Neutrophil (primary cell): ENCODE results near the gene APBA2.

ENCODE experiments used
- H3K27ac ChIP-seq: fragments of 200-600 bp; sonication (generic); 2 replicates; pipeline ENCODE4 v1.5.1; 2016; ENCODE audit warnings: mild to moderate bottlenecking, moderate library complexity
- H3K27me3 ChIP-seq: fragments of 200-600 bp; sonication (generic); 2 replicates; pipeline ENCODE4 v1.6.0; 2016; ENCODE audit warnings: mild to moderate bottlenecking
- H3K36me3 ChIP-seq: fragments of 200-600 bp; sonication (generic); 2 replicates; pipeline ENCODE4 v1.5.1; 2017
- H3K4me1 ChIP-seq, 2 experiments: fragments of 200-600 bp in 1 of 2; sonication (generic) in 1 of 2; 1 replicate in 1 of 2; 2 replicates in 1 of 2; pipeline versions ENCODE4 v1.5.1 to v1.6.1; 2013 to 2016; ENCODE audit warnings: low read depth in 1 of 2, low read length in 1 of 2, mild to moderate bottlenecking in 1 of 2, moderate library complexity in 1 of 2; ENCODE audit not compliant: control insufficient read depth in 1 of 2, insufficient read depth in 1 of 2
- H3K4me3 ChIP-seq, 2 experiments: fragments of 200-600 bp in 1 of 2; sonication (generic) in 1 of 2; 1 replicate in 1 of 2; 2 replicates in 1 of 2; pipeline ENCODE4 v1.5.1; 2013 to 2016; ENCODE audit warnings: low read depth in 1 of 2, low read length in 1 of 2, mild to moderate bottlenecking in 1 of 2, moderate library complexity in 1 of 2
- H3K9me3 ChIP-seq: fragments of 200-600 bp; sonication (generic); 2 replicates; pipeline ENCODE4 v1.5.1; 2016
- TF ChIP-seq, protein P1 (sequence below): fragments of 200-600 bp; sonication (generic); IDR thresholded peaks from 2 replicates; pipeline ENCODE4 v1.5.1; 2016; ENCODE audit warnings: antibody characterized with exemption

Gene APBA2

GRCh38 chr15:28936481-28936881, 50.7 kb downstream of the APBA2 start:
- TF ChIP-seq, protein P1, sequence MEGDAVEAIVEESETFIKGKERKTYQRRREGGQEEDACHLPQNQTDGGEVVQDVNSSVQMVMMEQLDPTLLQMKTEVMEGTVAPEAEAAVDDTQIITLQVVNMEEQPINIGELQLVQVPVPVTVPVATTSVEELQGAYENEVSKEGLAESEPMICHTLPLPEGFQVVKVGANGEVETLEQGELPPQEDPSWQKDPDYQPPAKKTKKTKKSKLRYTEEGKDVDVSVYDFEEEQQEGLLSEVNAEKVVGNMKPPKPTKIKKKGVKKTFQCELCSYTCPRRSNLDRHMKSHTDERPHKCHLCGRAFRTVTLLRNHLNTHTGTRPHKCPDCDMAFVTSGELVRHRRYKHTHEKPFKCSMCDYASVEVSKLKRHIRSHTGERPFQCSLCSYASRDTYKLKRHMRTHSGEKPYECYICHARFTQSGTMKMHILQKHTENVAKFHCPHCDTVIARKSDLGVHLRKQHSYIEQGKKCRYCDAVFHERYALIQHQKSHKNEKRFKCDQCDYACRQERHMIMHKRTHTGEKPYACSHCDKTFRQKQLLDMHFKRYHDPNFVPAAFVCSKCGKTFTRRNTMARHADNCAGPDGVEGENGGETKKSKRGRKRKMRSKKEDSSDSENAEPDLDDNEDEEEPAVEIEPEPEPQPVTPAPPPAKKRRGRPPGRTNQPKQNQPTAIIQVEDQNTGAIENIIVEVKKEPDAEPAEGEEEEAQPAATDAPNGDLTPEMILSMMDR, result no peak
- H3K36me3 ChIP-seq, result no peaks in the 10 kb centered on the region
- H3K4me3 ChIP-seq, result no peak overlapping the region
- H3K4me1 ChIP-seq, result peaks cover 0 to 8% of the 10 kb centered on the region in 2 experiments
- H3K27ac ChIP-seq, result no peak overlapping the region
- H3K27me3 ChIP-seq, result peaks cover 20% of the 10 kb centered on the region
- no peaks in the 10 kb centered on the region for H3K9me3 ChIP-seq

GRCh38 chr15:28937271-28937670, 51.5 kb downstream of the APBA2 start:
- Histone ChIP-seq H3K27me3 (peaks cover 20% of the 10 kb centered on the region), H3K9me3 (no peaks in the 10 kb centered on the region), H3K36me3 (no peaks in the 10 kb centered on the region), H3K4me1 (peaks cover 0 to 8% of the 10 kb centered on the region in 2 experiments), H3K27ac (no peak overlapping the region), H3K4me3 (no peak overlapping the region)
- TF ChIP-seq, protein P1, result no peak

DNA sequence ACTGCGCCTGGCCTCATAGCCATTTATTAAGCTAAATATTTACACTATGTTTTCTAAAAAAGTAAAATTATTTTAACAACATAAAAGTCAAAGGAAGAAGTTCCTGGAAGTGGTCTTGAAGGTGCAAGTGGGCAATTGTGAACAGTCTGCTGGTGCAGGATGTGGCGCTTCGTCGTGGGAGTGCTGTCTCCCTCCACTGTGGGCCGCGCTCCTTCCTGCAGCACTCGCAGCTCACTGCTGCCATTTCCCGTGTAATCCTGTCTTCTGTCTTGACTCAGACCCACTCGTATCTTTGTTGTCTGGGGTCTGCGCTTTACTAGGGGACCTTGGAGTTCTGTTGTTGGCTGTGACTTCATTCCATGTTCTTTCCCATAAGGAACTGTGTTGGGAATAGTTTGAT, 56.3 kb downstream of the APBA2 start:
- TF ChIP-seq, protein P1, result no peak
- no peak overlapping the region for H3K4me3 ChIP-seq
- peaks cover 0 to 8% of the 10 kb centered on the region in 2 experiments for H3K4me1 ChIP-seq
- no peaks in the 10 kb centered on the region for H3K36me3 ChIP-seq
- no peaks in the 10 kb centered on the region for H3K9me3 ChIP-seq
- H3K27ac ChIP-seq, result no peak overlapping the region
- no peaks in the 10 kb centered on the region for H3K27me3 ChIP-seq

- Histone ChIP-seq H3K27me3 (no peaks in the 10 kb centered on the region), H3K9me3 (no peaks in the 10 kb centered on the region), H3K4me1 (peaks cover 0 to 8% of the 10 kb centered on the region in 2 experiments), H3K27ac (no peak overlapping the region), H3K4me3 (no peak overlapping the region), H3K36me3 (no peaks in the 10 kb centered on the region)
- TF ChIP-seq, protein P1, result no peak
These were observed 56.8 kb downstream of the APBA2 start for GRCh38 chr15:28942571-28942970.

DNA sequence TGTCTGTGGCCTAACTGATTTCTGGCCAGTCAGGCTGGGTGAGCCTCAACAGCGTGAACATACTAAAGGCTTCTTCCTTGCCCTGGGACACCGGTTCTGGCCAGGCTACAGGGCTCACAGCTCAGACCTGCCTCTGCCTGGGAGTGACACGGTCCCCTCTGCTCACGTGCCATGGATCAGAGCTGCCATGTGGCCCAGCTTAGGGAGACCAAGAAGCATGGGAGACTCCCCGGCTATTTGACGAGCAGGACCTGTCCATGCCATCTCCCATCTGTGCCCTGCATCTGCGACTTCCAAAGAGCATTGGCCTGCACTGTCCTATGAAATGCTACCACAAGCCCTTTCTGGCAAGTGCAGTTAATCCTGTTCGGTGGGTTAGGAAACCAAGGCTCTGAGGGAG, 57.4 kb downstream of the APBA2 start:
- no peaks in the 10 kb centered on the region for H3K9me3 ChIP-seq
- TF ChIP-seq, protein P1, result no peak
- H3K27ac ChIP-seq, result no peak overlapping the region
- H3K4me1 ChIP-seq, result peaks cover 0 to 4% of the 10 kb centered on the region in 2 experiments
- peaks cover 6% of the 10 kb centered on the region for H3K27me3 ChIP-seq
- H3K4me3 ChIP-seq, result no peak overlapping the region
- no peaks in the 10 kb centered on the region for H3K36me3 ChIP-seq
